ENCODE data around the gene CLIC4.
"Not testable (repeated sequence)": the region's sequence is repeated elsewhere in the genome, so short reads cannot be mapped to it uniquely, and the experiment has no call there.

Gene CLIC4

DNA sequence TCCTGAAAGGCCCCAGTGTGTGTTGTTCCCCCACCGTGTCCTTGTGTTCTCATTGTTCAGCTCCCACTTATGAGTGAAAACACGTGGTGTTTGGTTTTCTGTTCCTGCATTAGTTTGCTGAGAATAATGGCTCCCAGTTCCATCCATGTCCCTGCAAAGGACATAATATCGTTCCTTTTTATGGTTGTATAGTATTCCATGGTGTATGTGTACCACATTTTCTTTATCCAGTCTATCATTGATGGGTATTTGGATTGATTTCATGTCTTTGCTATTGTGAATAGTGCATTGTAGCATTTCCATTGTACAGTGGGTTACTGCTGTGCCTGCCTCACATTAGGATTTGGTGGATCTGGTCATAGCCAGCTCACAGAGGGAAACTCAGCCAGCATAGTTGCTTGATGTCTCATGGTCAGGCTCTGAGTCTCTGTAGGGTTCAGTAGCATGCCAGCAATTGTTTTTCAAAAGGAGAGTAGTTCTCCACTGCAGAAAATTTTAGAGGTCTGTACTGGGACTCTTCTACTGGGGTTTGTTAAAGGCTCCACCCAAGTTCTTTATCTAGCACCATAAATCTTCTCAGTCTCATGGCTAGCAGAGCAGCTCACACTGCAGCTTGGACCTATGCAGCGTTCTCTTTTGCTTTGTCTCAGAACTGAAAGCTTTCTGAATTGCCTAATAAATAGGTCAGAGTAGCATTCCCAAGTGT, 143.9 kb downstream of the CLIC4 start:
- H3K27me3 ChIP-seq (replicated peaks; ENCODE audit: control insufficient read depth, insufficient read depth, low read length): no peaks in the 10 kb centered on the region
- TF ChIP-seq, protein P1, sequence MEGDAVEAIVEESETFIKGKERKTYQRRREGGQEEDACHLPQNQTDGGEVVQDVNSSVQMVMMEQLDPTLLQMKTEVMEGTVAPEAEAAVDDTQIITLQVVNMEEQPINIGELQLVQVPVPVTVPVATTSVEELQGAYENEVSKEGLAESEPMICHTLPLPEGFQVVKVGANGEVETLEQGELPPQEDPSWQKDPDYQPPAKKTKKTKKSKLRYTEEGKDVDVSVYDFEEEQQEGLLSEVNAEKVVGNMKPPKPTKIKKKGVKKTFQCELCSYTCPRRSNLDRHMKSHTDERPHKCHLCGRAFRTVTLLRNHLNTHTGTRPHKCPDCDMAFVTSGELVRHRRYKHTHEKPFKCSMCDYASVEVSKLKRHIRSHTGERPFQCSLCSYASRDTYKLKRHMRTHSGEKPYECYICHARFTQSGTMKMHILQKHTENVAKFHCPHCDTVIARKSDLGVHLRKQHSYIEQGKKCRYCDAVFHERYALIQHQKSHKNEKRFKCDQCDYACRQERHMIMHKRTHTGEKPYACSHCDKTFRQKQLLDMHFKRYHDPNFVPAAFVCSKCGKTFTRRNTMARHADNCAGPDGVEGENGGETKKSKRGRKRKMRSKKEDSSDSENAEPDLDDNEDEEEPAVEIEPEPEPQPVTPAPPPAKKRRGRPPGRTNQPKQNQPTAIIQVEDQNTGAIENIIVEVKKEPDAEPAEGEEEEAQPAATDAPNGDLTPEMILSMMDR (IDR thresholded peaks at IDR 0.05; ENCODE audit: insufficient read depth, low read length, poor library complexity, severe bottlenecking): no peak
- H3K36me3 ChIP-seq (ENCODE audit: control insufficient read depth, insufficient read depth, low read length): no peaks in the 10 kb centered on the region
- no peak overlapping the region for H3K4me3 ChIP-seq (replicated peaks; ENCODE audit: low read depth, low read length)
- DNase-seq (ENCODE audit: extremely low read depth, insufficient read length): no peak

DNA sequence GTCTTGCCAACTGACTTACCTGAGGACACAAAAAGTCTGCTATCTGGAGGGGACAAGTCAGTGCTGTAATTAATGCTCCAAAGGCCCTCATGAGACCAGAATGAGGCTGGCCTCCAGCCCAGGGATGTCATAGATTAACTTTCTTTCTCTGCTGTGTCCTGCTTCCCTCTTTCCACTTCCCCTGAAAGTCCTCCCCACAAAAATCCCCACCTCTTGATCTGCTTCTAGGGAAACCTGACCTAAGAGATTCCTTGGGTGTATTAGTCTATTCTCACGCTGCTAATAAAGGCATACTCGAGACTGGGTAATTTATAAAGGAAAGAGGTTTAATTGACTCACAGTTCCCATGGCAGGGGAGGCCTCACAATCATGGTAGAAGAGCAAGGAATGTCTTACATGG, 145.6 kb downstream of the CLIC4 start:
- TF ChIP-seq, protein P1 (IDR thresholded peaks at IDR 0.05; ENCODE audit: insufficient read depth, low read length, poor library complexity, severe bottlenecking): no peak
- H3K27me3 ChIP-seq (replicated peaks; ENCODE audit: control insufficient read depth, insufficient read depth, low read length): no peaks in the 10 kb centered on the region
- no peak overlapping the region for H3K4me3 ChIP-seq (replicated peaks; ENCODE audit: low read depth, low read length)
- no peaks in the 10 kb centered on the region for H3K36me3 ChIP-seq (ENCODE audit: control insufficient read depth, insufficient read depth, low read length)
- no peak for DNase-seq (ENCODE audit: extremely low read depth, insufficient read length)

DNA sequence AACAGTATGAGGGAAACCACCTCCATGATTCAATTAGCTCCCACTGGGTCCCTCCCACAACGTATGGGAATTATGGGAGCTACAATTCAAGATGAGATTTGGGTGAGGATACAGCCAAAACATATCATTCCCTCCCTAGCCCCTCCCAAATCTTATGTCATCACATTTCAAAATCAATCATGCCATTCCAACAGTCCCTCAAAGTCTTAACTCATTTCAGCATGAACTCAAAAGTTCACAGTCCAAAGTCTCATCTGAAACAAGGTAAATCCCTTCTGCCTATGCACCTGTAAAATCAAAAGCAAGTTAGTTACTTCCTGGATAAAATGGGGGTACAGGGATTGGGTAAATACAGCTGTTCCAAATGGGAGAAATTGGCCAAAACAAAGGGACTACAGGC, 146.1 kb downstream of the CLIC4 start:
- not testable (repeated sequence) for H3K27me3 ChIP-seq (replicated peaks; ENCODE audit: control insufficient read depth, insufficient read depth, low read length); H3K36me3 ChIP-seq (ENCODE audit: control insufficient read depth, insufficient read depth, low read length); DNase-seq (ENCODE audit: extremely low read depth, insufficient read length); H3K4me3 ChIP-seq (replicated peaks; ENCODE audit: low read depth, low read length)

DNA sequence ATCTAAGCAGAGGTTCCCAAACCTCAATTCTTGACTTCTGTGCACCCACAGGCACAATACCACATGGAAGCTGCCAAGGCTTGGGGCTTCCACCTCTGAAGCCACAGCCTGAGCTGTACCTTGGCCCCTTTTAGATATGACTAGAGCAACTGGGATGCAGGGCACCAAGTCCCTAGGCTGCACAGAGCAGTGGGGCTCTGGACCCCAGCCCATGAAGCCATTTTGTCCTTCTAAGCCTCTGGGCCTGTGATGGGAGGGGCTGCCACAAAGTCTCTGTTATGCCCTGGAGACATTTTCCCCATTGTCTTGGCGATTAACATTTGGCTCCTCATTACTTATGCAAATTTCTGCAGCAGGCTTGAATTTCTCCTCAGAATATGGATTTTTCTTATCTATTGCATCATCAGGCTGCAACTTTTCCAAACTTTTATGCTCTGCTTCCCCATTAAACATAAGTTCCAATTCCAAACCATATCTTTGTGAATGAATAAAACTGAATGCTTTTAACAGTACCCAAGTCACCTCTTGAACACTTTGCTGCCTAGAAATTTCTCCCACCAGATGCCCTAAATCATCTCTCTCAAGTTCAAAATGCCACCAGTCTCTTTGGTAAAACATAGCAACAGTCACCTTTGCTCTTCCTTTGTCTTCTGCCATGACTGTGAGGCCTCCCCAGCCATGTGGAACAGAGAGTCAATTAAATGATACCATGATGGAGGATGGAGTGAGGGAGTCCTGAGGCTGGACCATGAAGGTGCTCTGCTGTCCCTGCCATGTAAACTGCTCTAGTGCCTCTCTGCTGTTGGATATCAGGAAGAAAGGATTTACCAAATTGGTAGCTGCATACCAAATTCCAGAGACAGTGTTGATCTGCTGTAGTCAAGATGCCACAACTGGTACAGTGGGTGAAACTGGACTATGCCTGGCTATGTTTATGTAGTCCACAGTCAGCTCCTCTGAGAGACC, 147.2 kb downstream of the CLIC4 start:
- no peaks in the 10 kb centered on the region for H3K27me3 ChIP-seq (replicated peaks; ENCODE audit: control insufficient read depth, insufficient read depth, low read length)
- TF ChIP-seq, protein P1 (IDR thresholded peaks at IDR 0.05; ENCODE audit: insufficient read depth, low read length, poor library complexity, severe bottlenecking): no peak
- H3K4me3 ChIP-seq (replicated peaks; ENCODE audit: low read depth, low read length): no peak overlapping the region
- no peaks in the 10 kb centered on the region for H3K36me3 ChIP-seq (ENCODE audit: control insufficient read depth, insufficient read depth, low read length)
- DNase-seq (ENCODE audit: extremely low read depth, insufficient read length): no peak

DNA sequence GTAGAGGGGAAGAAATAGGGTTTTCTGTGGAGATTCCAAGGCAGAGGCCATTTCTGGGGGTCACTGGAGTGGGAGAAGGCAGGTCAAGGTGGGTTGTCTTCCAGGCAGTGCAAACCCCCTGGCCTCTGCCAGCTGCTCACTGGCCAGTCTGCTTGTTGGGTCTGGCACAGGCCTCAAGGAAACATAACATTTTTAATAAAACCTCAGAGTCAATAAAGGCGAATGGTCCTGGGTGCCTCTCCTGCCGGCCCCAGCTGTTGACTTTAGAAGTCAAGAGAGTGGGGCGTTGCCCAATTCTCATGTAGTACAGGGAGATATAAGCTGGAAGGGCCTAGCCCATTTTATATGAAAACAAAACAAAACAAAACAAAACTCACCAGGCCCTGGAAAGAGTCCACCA, 148.2 kb downstream of the CLIC4 start:
- Histone ChIP-seq H3K4me3 (replicated peaks; ENCODE audit: low read depth, low read length) (no peak overlapping the region), H3K27me3 (replicated peaks; ENCODE audit: control insufficient read depth, insufficient read depth, low read length) (no peaks in the 10 kb centered on the region), H3K36me3 (ENCODE audit: control insufficient read depth, insufficient read depth, low read length) (no peaks in the 10 kb centered on the region)
- no peak for DNase-seq (ENCODE audit: extremely low read depth, insufficient read length)
- TF ChIP-seq, protein P1 (IDR thresholded peaks at IDR 0.05; ENCODE audit: insufficient read depth, low read length, poor library complexity, severe bottlenecking): no peak

Data from GM06990 (cell line).